HEK293 (cell line): Measurements from ENCODE around the gene UNC45B.
"Not testable (repeated sequence)": the region's sequence is repeated elsewhere in the genome, so short reads cannot be mapped to it uniquely, and the experiment has no call there.

Experiments used
- BCL11B ChIP-seq: fragments of 450-650 bp; formaldehyde crosslinking; IDR thresholded peaks from 2 replicates; pipeline ENCODE4 v1.5.1; 2016; ENCODE audit warnings: low read depth, missing biosample characterization, missing genetic modification characterization
- KLF9 ChIP-seq: fragments of 450-650 bp; formaldehyde crosslinking; IDR thresholded peaks from 2 replicates; pipeline ENCODE4 v1.5.1; 2016; ENCODE audit warnings: missing biosample characterization, missing genetic modification characterization, low read depth
- ZBTB8A ChIP-seq: fragments of 450-650 bp; formaldehyde crosslinking; IDR thresholded peaks from 2 replicates; pipeline ENCODE4 v1.5.1; 2016; ENCODE audit warnings: missing biosample characterization, missing genetic modification characterization
- ZEB2 ChIP-seq: fragments of 450-650 bp; formaldehyde crosslinking; IDR thresholded peaks from 2 replicates; pipeline ENCODE4 v1.5.1; 2016; ENCODE audit warnings: missing biosample characterization, missing genetic modification characterization
- ZNF146 ChIP-seq: fragments of 450-650 bp; formaldehyde crosslinking; IDR thresholded peaks from 2 replicates; pipeline ENCODE4 v1.5.1; 2016; ENCODE audit warnings: missing biosample characterization, missing genetic modification characterization
- ZNF214 ChIP-seq: fragments of 450-650 bp; formaldehyde crosslinking; IDR thresholded peaks from 2 replicates; pipeline ENCODE4 v1.5.1; 2017; ENCODE audit warnings: missing biosample characterization, mild to moderate bottlenecking, missing genetic modification characterization, borderline replicate concordance
- ZNF274 ChIP-seq, 2 experiments: fragments of 200-500 bp in 1 of 2; fragments of 450-650 bp in 1 of 2; sonication (Bioruptor generic) in 1 of 2; formaldehyde crosslinking in 1 of 2; IDR thresholded peaks; 2 replicates each; pipeline versions ENCODE4 v1.5.1 to v1.6.1; 2014 to 2016; ENCODE audit warnings: borderline replicate concordance in 1 of 2, inconsistent platforms in 1 of 2, low read length in 1 of 2, missing biosample characterization in 1 of 2, missing genetic modification characterization in 1 of 2
- ZNF501 ChIP-seq: fragments of 450-650 bp; formaldehyde crosslinking; IDR thresholded peaks from 2 replicates; pipeline ENCODE4 v1.5.1; 2016; ENCODE audit warnings: missing biosample characterization, missing genetic modification characterization
- ZNF558 ChIP-seq: fragments of 450-650 bp; formaldehyde crosslinking; IDR thresholded peaks from 2 replicates; pipeline ENCODE4 v1.5.1; 2016; ENCODE audit warnings: missing biosample characterization, missing genetic modification characterization
- ZNF600 ChIP-seq: fragments of 450-650 bp; formaldehyde crosslinking; IDR thresholded peaks from 2 replicates; pipeline ENCODE4 v1.5.1; 2016; ENCODE audit warnings: missing biosample characterization, missing genetic modification characterization
- TF ChIP-seq, protein P1 (sequence below): IDR thresholded peaks from 2 replicates; pipeline ENCODE4 v1.6.1; 2011; ENCODE audit warnings: mild to moderate bottlenecking, low read depth, low read length, borderline replicate concordance
- TF ChIP-seq, protein P2 (sequence below): fragments of 450-650 bp; formaldehyde crosslinking; IDR thresholded peaks from 2 replicates; pipeline ENCODE4 v1.5.1; 2016; ENCODE audit warnings: missing biosample characterization, missing genetic modification characterization
- TF ChIP-seq, protein P3 (sequence below): fragments of 450-650 bp; formaldehyde crosslinking; IDR thresholded peaks from 2 replicates; pipeline ENCODE4 v1.5.1; 2016; ENCODE audit warnings: missing biosample characterization, missing genetic modification characterization
- TF ChIP-seq, protein P4 (sequence below): fragments of 450-650 bp; formaldehyde crosslinking; IDR thresholded peaks from 2 replicates; pipeline ENCODE4 v1.5.1; 2016; ENCODE audit warnings: missing biosample characterization, missing genetic modification characterization

DNA sequence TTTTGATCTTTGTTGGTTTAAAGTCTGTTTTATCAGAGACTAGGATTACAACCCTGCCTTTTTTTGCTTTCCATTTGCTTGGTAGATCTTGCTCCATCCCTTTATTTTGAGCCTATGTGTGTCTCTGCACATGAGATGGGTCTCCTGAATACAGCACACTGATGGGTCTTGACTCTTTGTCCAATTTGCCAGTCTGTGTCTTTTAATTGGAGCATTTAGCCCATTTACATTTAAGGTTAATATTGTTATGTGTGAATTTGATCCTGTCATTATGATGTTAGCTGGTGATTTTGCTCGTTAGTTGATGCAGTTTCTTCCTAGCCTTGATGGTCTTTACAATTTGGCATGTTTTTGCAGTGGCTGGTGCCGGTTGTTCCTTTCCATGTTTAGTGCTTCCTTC, 55.0 kb downstream of the UNC45B start:
- TF ChIP-seq BCL11B (tag by site-specific recombination); ZNF214 (tag by site-specific recombination); ZNF600 (tag by site-specific recombination); ZNF501 (tag by site-specific recombination); ZBTB8A (tag by site-specific recombination); ZNF146 (tag by site-specific recombination); ZNF274 (IDR thresholded peaks at IDR 0.05; ENCODE audit: low read length); ZNF274 (tag by site-specific recombination; IDR thresholded peaks at IDR 0.05; ENCODE audit: borderline replicate concordance); KLF9; ZNF558; ZEB2 (tag by site-specific recombination): not testable (repeated sequence)
- TF ChIP-seq, protein P1, sequence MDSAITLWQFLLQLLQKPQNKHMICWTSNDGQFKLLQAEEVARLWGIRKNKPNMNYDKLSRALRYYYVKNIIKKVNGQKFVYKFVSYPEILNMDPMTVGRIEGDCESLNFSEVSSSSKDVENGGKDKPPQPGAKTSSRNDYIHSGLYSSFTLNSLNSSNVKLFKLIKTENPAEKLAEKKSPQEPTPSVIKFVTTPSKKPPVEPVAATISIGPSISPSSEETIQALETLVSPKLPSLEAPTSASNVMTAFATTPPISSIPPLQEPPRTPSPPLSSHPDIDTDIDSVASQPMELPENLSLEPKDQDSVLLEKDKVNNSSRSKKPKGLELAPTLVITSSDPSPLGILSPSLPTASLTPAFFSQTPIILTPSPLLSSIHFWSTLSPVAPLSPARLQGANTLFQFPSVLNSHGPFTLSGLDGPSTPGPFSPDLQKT, result not testable (repeated sequence)
- TF ChIP-seq, protein P2, sequence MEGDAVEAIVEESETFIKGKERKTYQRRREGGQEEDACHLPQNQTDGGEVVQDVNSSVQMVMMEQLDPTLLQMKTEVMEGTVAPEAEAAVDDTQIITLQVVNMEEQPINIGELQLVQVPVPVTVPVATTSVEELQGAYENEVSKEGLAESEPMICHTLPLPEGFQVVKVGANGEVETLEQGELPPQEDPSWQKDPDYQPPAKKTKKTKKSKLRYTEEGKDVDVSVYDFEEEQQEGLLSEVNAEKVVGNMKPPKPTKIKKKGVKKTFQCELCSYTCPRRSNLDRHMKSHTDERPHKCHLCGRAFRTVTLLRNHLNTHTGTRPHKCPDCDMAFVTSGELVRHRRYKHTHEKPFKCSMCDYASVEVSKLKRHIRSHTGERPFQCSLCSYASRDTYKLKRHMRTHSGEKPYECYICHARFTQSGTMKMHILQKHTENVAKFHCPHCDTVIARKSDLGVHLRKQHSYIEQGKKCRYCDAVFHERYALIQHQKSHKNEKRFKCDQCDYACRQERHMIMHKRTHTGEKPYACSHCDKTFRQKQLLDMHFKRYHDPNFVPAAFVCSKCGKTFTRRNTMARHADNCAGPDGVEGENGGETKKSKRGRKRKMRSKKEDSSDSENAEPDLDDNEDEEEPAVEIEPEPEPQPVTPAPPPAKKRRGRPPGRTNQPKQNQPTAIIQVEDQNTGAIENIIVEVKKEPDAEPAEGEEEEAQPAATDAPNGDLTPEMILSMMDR (tag by site-specific recombination), result not testable (repeated sequence)
- TF ChIP-seq, protein P3, sequence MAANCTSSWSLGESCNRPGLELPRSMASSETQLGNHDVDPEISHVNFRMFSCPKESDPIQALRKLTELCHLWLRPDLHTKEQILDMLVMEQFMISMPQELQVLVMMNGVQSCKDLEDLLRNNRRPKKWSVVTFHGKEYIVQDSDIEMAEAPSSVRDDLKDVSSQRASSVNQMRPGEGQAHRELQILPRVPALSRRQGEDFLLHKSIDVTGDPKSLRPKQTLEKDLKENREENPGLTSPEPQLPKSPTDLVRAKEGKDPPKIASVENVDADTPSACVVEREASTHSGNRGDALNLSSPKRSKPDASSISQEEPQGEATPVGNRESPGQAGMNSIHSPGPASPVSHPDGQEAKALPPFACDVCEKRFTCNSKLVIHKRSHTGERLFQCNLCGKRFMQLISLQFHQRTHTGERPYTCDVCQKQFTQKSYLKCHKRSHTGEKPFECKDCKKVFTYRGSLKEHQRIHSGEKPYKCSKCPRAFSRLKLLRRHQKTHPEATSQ (tag by site-specific recombination), result not testable (repeated sequence)
- TF ChIP-seq, protein P4, sequence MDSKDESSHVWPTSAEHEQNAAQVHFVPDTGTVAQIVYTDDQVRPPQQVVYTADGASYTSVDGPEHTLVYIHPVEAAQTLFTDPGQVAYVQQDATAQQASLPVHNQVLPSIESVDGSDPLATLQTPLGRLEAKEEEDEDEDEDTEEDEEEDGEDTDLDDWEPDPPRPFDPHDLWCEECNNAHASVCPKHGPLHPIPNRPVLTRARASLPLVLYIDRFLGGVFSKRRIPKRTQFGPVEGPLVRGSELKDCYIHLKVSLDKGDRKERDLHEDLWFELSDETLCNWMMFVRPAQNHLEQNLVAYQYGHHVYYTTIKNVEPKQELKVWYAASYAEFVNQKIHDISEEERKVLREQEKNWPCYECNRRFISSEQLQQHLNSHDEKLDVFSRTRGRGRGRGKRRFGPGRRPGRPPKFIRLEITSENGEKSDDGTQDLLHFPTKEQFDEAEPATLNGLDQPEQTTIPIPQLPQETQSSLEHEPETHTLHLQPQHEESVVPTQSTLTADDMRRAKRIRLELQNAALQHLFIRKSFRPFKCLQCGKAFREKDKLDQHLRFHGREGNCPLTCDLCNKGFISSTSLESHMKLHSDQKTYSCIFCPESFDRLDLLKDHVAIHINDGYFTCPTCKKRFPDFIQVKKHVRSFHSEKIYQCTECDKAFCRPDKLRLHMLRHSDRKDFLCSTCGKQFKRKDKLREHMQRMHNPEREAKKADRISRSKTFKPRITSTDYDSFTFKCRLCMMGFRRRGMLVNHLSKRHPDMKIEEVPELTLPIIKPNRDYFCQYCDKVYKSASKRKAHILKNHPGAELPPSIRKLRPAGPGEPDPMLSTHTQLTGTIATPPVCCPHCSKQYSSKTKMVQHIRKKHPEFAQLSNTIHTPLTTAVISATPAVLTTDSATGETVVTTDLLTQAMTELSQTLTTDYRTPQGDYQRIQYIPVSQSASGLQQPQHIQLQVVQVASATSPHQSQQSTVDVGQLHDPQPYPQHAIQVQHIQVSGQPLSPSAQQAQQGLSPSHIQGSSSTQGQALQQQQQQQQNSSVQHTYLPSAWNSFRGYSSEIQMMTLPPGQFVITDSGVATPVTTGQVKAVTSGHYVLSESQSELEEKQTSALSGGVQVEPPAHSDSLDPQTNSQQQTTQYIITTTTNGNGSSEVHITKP (tag by site-specific recombination), result not testable (repeated sequence)
